Sigmoid colon (tissue), 7 donors: Measurements from ENCODE around the gene AK5. TPM values are rescaled to one million over a fixed set of nuclear protein-coding genes. Genes with fewer than 3 reads are reported as not detected.

Experiments
- DNase-seq: peaks from one replicate; pipeline ENCODE4 v3.0.0-alpha.2; 2019
- H3K27ac ChIP-seq, 4 donors: fragments of 200-600 bp; sonication (generic); one replicate each; pipeline ENCODE4 v1.5.1; 2016 to 2019; ENCODE audit warnings: mild to moderate bottlenecking in 1 of 4
- H3K27me3 ChIP-seq, 3 donors: fragments of 200-600 bp; sonication (generic); one replicate each; pipeline ENCODE4 v1.5.1; 2019; ENCODE audit warnings: mild to moderate bottlenecking in 1 of 3
- H3K36me3 ChIP-seq, 4 donors: fragments of 200-600 bp; sonication (generic); one replicate each; pipeline ENCODE4 v1.5.1; 2016 to 2019
- H3K4me1 ChIP-seq, 4 donors: fragments of 200-600 bp; sonication (generic); one replicate each; pipeline ENCODE4 v1.5.1; 2017 to 2019
- H3K4me3 ChIP-seq, 4 donors: fragments of 200-600 bp; sonication (generic); one replicate each; pipeline ENCODE4 v1.5.1; 2017 to 2019; ENCODE audit warnings: mild to moderate bottlenecking in 2 of 4, moderate library complexity in 1 of 4
- H3K9me3 ChIP-seq, 4 donors: fragments of 200-600 bp in 3 of 4; sonication (generic) in 3 of 4; one replicate each; pipeline versions ENCODE4 v1.5.1 to v1.6.1; 2013 to 2019
- CTCF ChIP-seq, 4 experiments: fragments of 450-650 bp in 3 of 4; fragments of 200-600 bp in 1 of 4; IDR thresholded peaks; one replicate each; pipeline ENCODE4 v1.5.1; 2016 to 2019; ENCODE audit warnings: antibody characterized with exemption in 4 of 4, mild to moderate bottlenecking in 3 of 4, moderate library complexity in 2 of 4
- EP300 ChIP-seq, 4 donors: sonication (generic); formaldehyde crosslinking; IDR thresholded peaks; one replicate each; pipeline ENCODE4 v1.6.1; 2017; ENCODE audit warnings: antibody characterized with exemption in 4 of 4
- POLR2A ChIP-seq, 2 donors: fragments of 450-650 bp; IDR thresholded peaks; one replicate each; pipeline ENCODE4 v1.6.1; 2016; ENCODE audit warnings: antibody characterized with exemption in 2 of 2, mild to moderate bottlenecking in 2 of 2, moderate library complexity in 2 of 2
- POLR2AphosphoS5 ChIP-seq, 4 donors: sonication (generic); formaldehyde crosslinking; IDR thresholded peaks; one replicate each; pipeline ENCODE4 v1.6.1; 2017; ENCODE audit warnings: antibody characterized with exemption in 4 of 4
- WGBS, 2 donors: extraction: QIAGEN DNeasy Blood & Tissue Kit; methylation state at CpG; one replicate each; pipeline ENCODE4 v1.1.7; 2013; 5-methylcytosine and 5-hydroxymethylcytosine counted together
- intact Hi-C: fragments of 100-400 bp; cut with DNase I; formaldehyde crosslinking; loops from one replicate; pipeline ENCODE4 v1.15.1; 2023
- polyA plus RNA-seq, 3 donors: library from polyadenylated mRNA; stranded (reverse); fragments of 200-250 nt; gene quantifications; one replicate each; pipeline ENCODE4 v1.2.3, GENCODE V29; 2013
- total RNA-seq, 4 donors: library from RNA; depleted of rRNA; stranded (reverse); fragments of >200 nt; gene quantifications; one replicate each; pipeline ENCODE4 v1.1.0, GENCODE V29; 2016
- donor health status: healthy with polysubstance abuse.
- donor health status: Bipolar disorder and iron deficiency.
- donor health status: healthy.

Gene AK5
- total and polyA plus RNA-seq, 7 donors, result 0.33 to 6.1 (median 1.9) TPM; not detected in 1

- WGBS, 2 donors, result 95% methylated on average over 2 of the region's 2 CpGs
- no peak for TF ChIP-seq EP300 (IDR thresholded peaks at IDR 0.05)
- no peak for TF ChIP-seq CTCF (IDR thresholded peaks at IDR 0.05)
- H3K36me3 ChIP-seq, result no peaks in the 10 kb centered on the region
- H3K4me1 ChIP-seq, result peaks cover 0 to 11% (median 9%) of the 10 kb centered on the region in 4 donors
- no peak overlapping the region for H3K27ac ChIP-seq
- no peaks in the 10 kb centered on the region for H3K27me3 ChIP-seq
- H3K9me3 ChIP-seq, result no peaks in the 10 kb centered on the region
- intact Hi-C loops, result no loop called here
- H3K4me3 ChIP-seq, result no peak overlapping the region
- no peak for DNase-seq
Observed at GRCh38 chr1:77465139-77465538, 183.3 kb downstream of the AK5 start.

DNA sequence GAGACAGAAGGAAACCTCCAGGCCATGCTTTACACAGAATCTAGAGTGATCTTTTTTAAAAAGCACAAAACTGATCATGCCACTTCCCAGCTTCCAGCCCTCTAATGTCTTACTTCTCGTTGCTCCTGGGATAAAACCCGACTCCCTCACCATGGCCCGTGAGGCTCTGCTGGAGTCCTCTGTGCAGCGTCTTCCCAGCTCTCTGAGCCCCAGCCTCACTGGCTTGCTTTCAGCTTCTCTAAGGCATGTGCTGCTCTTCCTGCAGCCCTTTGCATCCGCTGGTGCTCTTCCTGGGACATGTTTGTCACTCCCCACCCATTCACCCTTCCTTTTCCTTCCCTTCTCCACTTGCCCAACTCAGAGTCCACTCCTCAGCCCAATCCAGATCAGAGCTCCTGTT lies 184.1 kb downstream of the AK5 start:
- TF ChIP-seq CTCF (IDR thresholded peaks at IDR 0.05) (no peak), POLR2A (IDR thresholded peaks at IDR 0.05) (no peak), POLR2AphosphoS5 (IDR thresholded peaks at IDR 0.05) (no peak), EP300 (IDR thresholded peaks at IDR 0.05) (no peak)
- Histone ChIP-seq H3K36me3 (no peaks in the 10 kb centered on the region), H3K27me3 (no peaks in the 10 kb centered on the region), H3K27ac (no peak overlapping the region), H3K4me3 (no peak overlapping the region), H3K4me1 (peaks cover 0 to 11% (median 9%) of the 10 kb centered on the region in 4 donors), H3K9me3 (no peaks in the 10 kb centered on the region)
- DNase-seq, result no peak
- WGBS, 2 donors, result 87 to 88% methylated on average over 5 of the region's 5 CpGs
- intact Hi-C loops, result no loop called here

DNA sequence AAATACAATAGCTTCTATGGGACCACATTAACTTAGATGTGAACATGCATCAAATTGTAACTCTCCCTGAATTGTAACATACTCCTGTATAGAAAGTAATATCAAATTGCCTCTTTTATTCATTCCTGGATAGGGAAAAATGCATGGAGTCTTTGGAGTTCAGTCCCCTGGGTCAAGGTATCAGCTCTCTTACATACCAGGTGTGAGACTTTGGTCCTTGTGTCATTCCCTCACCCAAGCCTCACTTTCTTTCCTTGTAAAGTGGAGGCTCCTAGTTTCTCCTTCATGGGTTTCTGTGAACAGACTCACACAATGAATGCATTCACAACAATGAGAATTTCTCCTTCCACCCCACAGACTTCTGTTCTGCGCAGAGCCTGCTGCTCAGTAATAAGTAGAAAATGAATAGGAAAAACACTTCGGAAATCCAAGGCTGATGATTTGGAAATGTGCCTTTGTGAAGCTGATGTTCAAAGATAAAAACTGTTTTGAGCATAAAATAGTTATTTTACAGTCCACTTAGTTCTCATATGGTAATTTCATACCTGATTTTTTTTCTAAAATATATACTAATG lies 185.3 kb downstream of the AK5 start:
- Histone ChIP-seq H3K4me3 (no peak overlapping the region), H3K9me3 (no peaks in the 10 kb centered on the region), H3K27ac (peak overlapping the region in 1 of 4 donors; percentile 14), H3K36me3 (no peaks in the 10 kb centered on the region), H3K27me3 (no peaks in the 10 kb centered on the region), H3K4me1 (peaks cover 0 to 11% (median 9%) of the 10 kb centered on the region in 4 donors)
- intact Hi-C loops, result no loop called here
- WGBS, 2 donors, result 86 to 90% methylated on average over 2 of the region's 2 CpGs
- no peak for DNase-seq
- no peak for TF ChIP-seq EP300 (IDR thresholded peaks at IDR 0.05)
- no peak for TF ChIP-seq POLR2A (IDR thresholded peaks at IDR 0.05)
- no peak for TF ChIP-seq CTCF (IDR thresholded peaks at IDR 0.05)
- no peak for TF ChIP-seq POLR2AphosphoS5 (IDR thresholded peaks at IDR 0.05)

GRCh38 chr1:77467741-77468140 lies 185.9 kb downstream of the AK5 start:
- WGBS, 2 donors, result 58 to 60% methylated on average over 2 of the region's 2 CpGs
- intact Hi-C loops, result no loop called here
- H3K4me3 ChIP-seq, result no peak overlapping the region
- no peaks in the 10 kb centered on the region for H3K9me3 ChIP-seq
- DNase-seq, result no peak
- H3K27me3 ChIP-seq, result no peaks in the 10 kb centered on the region
- no peaks in the 10 kb centered on the region for H3K36me3 ChIP-seq
- TF ChIP-seq POLR2AphosphoS5 (IDR thresholded peaks at IDR 0.05) (no peak), POLR2A (IDR thresholded peaks at IDR 0.05) (no peak), CTCF (IDR thresholded peaks at IDR 0.05) (no peak), EP300 (IDR thresholded peaks at IDR 0.05) (no peak)
- peaks cover 0 to 11% (median 9%) of the 10 kb centered on the region in 4 donors for H3K4me1 ChIP-seq
- H3K27ac ChIP-seq, result peak overlapping the region in 1 of 4 donors; percentile 14
